Measurements from ENCODE around the gene HOXB13.

HOXB13 gene

GRCh38 chr17:48722915-48723422, 5.6 kb downstream of the HOXB13 start, which contains the start of gene PRAC2:
Gene PRAC2 (plus strand): TSS chr17:48723185. CDS start chr17:48724411, 1,226 bp downstream.
- 0 out of 2 replicates have a peak within 1 kb of the TSS, but pooled peaks have one; percentile 3 for H3K4me3 ChIP-seq (replicated peaks; ENCODE audit: low read depth, low read length)
- DNase-seq (ENCODE audit: extremely low read depth, low read depth): no peak
- no peak for TF ChIP-seq CTCF (IDR thresholded peaks at IDR 0.05; ENCODE audit: low read depth, low read length, missing control alignments)

DNA sequence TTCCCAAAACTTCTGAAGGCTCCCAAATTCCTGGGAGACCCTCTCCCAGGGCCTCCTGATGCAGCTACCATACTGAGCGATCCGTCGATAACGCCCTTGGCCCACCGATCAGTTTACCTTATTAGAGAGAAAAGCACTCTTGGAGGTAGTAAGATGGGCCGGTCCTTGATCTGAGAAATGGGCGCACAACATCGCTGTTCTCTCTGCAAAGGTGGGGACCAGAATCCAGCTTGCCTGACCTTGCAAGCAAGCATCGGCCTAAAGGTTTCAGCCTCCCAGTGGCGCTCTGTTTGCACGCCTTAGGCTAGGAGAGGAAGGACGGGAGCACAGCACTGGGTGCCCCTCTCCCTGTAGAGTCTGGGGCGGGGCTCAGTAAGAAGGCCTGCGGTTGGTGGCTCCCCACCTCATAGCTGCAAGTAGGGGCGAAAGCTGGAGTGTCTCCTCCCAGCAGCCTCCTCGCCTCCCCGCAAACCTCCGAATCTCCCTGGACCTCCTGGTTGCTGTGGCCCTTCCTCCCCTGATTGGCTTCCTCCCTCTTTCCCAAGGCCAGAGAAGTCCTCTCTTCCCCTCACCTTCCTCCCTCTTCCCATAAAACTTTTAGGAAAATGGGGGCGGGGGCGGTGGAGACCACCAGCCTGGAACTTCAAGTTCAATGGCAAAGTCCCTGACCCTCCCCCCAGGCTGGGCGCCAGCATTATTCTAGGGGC, 6.2 kb downstream of the HOXB13 start, which contains the start of gene PRAC1:
Gene PRAC1 (minus strand): TSS at position 318 of the 707 bp plus-strand sequence. CDS start 126 bp downstream, at position 192.
- TF ChIP-seq CTCF (IDR thresholded peaks at IDR 0.05; ENCODE audit: low read depth, low read length, missing control alignments): no peak
- 0 out of 2 replicates have a peak within 1 kb of the TSS, but pooled peaks have one; percentile 3 for H3K4me3 ChIP-seq (replicated peaks; ENCODE audit: low read depth, low read length)
- no peak for DNase-seq (ENCODE audit: extremely low read depth, low read depth)

GRCh38 chr17:48721009-48721402, 7.5 kb downstream of the HOXB13 start:
- no peak for DNase-seq (ENCODE audit: extremely low read depth, low read depth)
- TF ChIP-seq CTCF (IDR thresholded peaks at IDR 0.05; ENCODE audit: low read depth, low read length, missing control alignments): no peak
- no peak overlapping the region for H3K4me3 ChIP-seq (replicated peaks; ENCODE audit: low read depth, low read length)

- H3K4me3 ChIP-seq (replicated peaks; ENCODE audit: low read depth, low read length): no peak overlapping the region
- TF ChIP-seq CTCF (IDR thresholded peaks at IDR 0.05; ENCODE audit: low read depth, low read length, missing control alignments): no peak
- DNase-seq (ENCODE audit: extremely low read depth, low read depth): no peak
Measured at GRCh38 chr17:48720266-48721008, 8.1 kb downstream of the HOXB13 start.

DNA sequence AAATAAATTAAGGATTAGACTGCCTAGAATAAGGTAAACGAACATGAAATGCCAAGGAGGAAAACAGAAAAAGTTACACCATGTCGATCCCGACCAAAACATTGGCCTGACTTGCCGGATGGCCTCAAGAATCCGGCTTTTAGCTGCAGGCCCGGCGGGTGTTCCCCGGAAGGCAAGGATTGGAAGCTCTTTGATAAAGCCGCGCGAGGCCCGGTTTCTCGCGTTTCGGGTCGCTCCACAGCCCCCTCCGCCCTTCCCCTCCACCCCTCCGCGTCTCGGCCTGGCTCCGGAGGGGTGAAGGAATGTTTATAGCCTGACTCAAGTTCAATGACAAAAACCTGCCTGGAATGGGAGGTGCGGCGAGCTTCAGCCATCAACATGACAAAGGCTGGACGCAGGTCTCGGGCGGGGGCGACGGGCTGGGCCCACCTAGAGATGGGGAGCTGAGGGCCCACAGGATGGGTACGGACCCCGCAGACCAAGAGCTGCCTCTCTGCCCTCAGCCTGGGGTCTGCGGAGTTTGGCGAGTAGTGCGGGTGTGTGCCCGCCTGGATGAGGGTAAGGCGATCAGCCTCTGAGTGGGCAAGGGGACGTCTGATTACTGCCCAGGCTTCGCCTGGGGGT, 8.8 kb downstream of the HOXB13 start:
- no peak for TF ChIP-seq CTCF (IDR thresholded peaks at IDR 0.05; ENCODE audit: low read depth, low read length, missing control alignments)
- DNase-seq (ENCODE audit: extremely low read depth, low read depth): no peak
- H3K4me3 ChIP-seq (replicated peaks; ENCODE audit: low read depth, low read length): no peak overlapping the region

DNA sequence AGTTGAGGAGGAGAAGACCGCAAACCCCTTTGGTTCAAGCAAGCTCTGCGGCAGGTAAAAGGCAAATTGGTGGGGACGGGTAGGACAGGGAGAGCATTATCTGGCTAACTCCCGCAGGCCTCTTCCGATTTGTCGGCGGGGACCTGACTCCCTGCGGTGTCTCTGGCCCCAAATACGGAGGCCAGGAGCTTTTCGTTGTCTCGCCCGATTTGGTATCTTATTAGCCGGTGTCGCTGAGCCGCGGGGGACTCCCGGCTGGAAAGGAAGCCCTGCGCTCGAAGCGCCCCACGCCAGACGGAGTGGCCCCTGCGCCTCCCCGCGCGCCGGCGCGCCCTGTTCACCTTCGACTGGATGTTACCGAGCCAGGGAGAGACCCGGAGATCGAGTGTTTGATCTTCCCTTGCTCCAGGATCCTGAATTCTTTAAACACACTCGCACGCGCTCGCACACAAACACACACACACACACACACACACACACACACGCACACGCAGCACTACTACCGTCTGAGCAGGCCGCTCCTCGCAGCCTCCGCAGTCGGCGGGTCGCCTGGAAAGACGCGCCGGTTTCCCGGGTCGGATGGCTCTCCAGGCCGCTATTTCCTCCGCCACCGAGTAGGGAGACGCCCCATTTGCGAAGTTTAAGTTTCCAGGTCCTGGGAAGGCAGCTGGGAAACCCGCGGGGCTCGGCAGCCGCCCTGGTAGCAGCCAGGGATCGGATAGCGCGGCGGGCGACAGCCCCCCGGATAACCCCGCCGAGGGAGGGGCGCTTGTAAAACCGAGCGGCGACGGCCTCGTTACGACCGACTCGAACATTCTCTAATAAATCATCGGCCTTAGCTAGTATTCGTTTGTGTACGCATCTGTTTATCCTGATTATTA, 9.5 kb downstream of the HOXB13 start:
- no peak for DNase-seq (ENCODE audit: extremely low read depth, low read depth)
- H3K4me3 ChIP-seq (replicated peaks; ENCODE audit: low read depth, low read length): peak overlapping the region; percentile 25
- no peak for TF ChIP-seq CTCF (IDR thresholded peaks at IDR 0.05; ENCODE audit: low read depth, low read length, missing control alignments)

All from HFF-Myc (cell line).